Omental fat pad (tissue), 4 donors: ENCODE data around the gene BAIAP2. TPM values are rescaled to one million over a fixed set of nuclear protein-coding genes. Genes with fewer than 3 reads are reported as not detected.

ENCODE experiments used
- ATAC-seq: fragments of 150-250 bp; one replicate; pipeline ENCODE4 v1.9.1; 2016; ENCODE audit warnings: mild to moderate bottlenecking, moderate library complexity; ENCODE audit not compliant: low FRiP score
- DNase-seq: peaks from one replicate; pipeline ENCODE4 v3.0.0-alpha.2; 2019; ENCODE audit warnings: low spot score
- CTCF ChIP-seq, 3 donors: fragments of 450-650 bp; IDR thresholded peaks; one replicate each; pipeline ENCODE4 v1.5.1; 2016 to 2017; ENCODE audit warnings: antibody characterized with exemption in 3 of 3, mild to moderate bottlenecking in 3 of 3, moderate library complexity in 2 of 3
- total RNA-seq, 4 donors: library from RNA; depleted of rRNA; stranded (reverse); fragments of >200 nt; gene quantifications; one replicate each; pipeline ENCODE4 v1.1.0, GENCODE V29; 2016

Gene BAIAP2
- total RNA-seq, 4 donors from 2014 or later = 15.9 to 50.2 (median 36.4) TPM

GRCh38 chr17:81034168-81034777, 678 bp upstream of the BAIAP2 start:
- ATAC-seq (peak; percentile 3), DNase-seq (no peak)
- no peak for TF ChIP-seq CTCF (IDR thresholded peaks at IDR 0.05)

- ATAC-seq (peak; percentile 0), DNase-seq (no peak)
- no peak for TF ChIP-seq CTCF (IDR thresholded peaks at IDR 0.05)
Observed at GRCh38 chr17:81035521-81036196, 708 bp downstream of the BAIAP2 start.

- no peak for ATAC-seq
- TF ChIP-seq CTCF (IDR thresholded peaks at IDR 0.05) = no peak
Observed at GRCh38 chr17:81036197-81036941, 1.4 kb downstream of the BAIAP2 start.

GRCh38 chr17:81037026-81037797, 2.3 kb downstream of the BAIAP2 start:
- DNase-seq (no peak), ATAC-seq (no peak)
- no peak for TF ChIP-seq CTCF (IDR thresholded peaks at IDR 0.05)

More at GRCh38 chr17:81036197-81036941, 1.4 kb downstream of the BAIAP2 start:
- DNase-seq = no peak

GRCh38 chr17:81037798-81038733, 3.1 kb downstream of the BAIAP2 start:
- DNase-seq = no peak
- no peak for ATAC-seq
- TF ChIP-seq CTCF (IDR thresholded peaks at IDR 0.05) = no peak

- TF ChIP-seq CTCF (IDR thresholded peaks at IDR 0.05) = no peak
- no peak for DNase-seq
- ATAC-seq = no peak
Observed at GRCh38 chr17:81039096-81039495, 4.1 kb downstream of the BAIAP2 start.
